HG03039 (cell line): ENCODE data around the gene ROMO1.
"Not testable (repeated sequence)": the region's sequence is repeated elsewhere in the genome, so short reads cannot be mapped to it uniquely, and the experiment has no call there.

ENCODE experiments used
- ATAC-seq: cut with Tn5 transposase; IDR thresholded peaks from one replicate; pipeline ENCODE4 v1.9.1; 2021; ENCODE audit warnings: mild to moderate bottlenecking, moderate library complexity; ENCODE audit not compliant: unreplicated experiment

The ROMO1 gene

DNA sequence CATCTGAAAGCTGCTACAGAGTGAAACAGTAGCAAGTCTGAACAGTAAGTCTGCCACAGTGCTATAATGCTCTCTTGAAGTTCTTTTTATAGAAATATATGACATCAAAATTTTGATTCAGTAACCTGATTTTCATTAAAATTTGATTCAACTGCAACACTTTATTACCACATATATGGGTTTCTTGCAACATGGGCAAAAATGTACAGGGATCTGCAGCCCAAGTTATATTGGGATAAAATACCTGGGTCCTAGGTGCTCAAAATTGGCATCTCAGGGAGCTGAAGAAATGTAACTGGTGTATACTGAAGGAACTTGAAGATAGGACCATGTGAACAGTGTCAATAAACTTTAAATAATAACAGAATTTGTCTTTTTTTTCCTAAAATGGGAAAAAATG is 10.8 kb downstream of the ROMO1 start:
- no peak for ATAC-seq

GRCh38 chr20:35710884-35711587 is 11.8 kb downstream of the ROMO1 start:
- no peak for ATAC-seq

GRCh38 chr20:35711588-35712209 is 12.5 kb downstream of the ROMO1 start:
- no peak for ATAC-seq

- ATAC-seq, result not testable (repeated sequence)
Measured at GRCh38 chr20:35713120-35713519, 13.9 kb downstream of the ROMO1 start.

DNA sequence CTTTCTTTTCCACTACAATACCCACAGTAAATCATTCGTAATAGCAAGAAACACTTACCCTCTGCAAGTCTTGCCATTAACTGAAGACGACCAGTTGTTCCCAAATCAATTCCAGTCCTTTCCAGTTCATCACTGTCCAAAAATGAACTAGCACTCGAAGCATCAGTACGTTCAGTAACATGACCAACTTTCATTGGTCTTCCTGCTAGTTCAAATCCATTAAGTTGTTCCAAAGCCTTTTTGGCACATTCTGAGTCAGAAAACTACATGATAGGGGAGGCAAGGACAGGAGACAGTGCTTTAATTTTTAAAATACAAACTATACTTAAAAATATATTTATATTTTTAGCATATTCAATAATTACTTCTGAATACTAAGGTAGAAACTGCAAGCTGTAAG is 14.9 kb downstream of the ROMO1 start:
- no peak for ATAC-seq

DNA sequence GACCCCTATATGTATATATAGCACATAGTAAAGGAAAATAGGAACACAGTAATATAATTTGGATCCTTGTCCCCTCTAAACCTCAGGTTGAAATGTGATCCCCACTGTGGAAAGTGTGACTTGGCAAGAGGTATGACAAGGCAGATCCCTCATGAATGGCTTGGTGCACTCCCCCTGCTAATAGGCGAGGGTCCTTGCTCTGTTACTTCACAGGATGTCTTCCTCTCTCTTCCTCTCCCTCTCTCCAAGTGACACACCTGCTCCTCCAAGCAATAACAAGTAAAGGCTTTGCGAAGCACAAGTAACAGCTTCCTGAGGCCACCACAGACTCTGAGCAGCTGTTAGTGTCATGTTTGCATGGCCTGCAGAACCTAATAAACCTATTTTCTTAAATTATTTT is 16.4 kb downstream of the ROMO1 start:
- no peak for ATAC-seq

- no peak for ATAC-seq
Measured at GRCh38 chr20:35716330-35716729, 17.1 kb downstream of the ROMO1 start.

GRCh38 chr20:35718321-35718720 is 19.1 kb downstream of the ROMO1 start:
- ATAC-seq, result not testable (repeated sequence)

DNA sequence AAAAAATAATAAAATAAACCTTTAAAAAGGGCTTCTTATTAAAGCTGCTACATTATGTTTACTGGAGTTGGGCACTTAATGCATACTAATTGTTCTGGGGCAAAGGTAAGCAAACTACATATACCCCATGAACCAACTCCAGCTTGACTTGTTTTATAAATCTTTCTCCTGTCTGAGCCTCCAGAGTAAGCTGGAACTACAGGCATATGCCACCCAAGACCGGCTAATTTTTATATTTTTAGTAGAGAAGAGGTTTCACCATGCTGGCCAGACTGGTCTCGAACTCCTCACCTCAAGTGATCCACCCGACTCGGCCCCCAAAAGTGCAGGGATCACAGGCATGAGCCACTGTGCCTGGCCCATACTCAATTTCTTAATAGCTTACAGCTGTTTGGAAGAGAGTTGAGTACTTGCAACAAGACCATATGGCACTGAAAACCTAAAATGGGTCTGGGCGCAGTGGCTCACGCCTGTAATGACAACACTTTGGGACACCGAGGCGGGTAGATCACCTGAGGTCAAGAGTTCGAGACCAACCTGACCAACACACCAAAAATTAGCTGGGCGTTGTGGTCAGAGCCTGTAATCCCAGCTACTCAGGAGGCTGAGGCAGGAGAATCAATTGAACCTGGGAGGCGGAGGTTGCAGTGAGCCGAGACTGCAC is 19.9 kb downstream of the ROMO1 start:
- ATAC-seq, result no peak

- no peak for ATAC-seq
Measured at GRCh38 chr20:35719717-35720116, 20.5 kb downstream of the ROMO1 start.

DNA sequence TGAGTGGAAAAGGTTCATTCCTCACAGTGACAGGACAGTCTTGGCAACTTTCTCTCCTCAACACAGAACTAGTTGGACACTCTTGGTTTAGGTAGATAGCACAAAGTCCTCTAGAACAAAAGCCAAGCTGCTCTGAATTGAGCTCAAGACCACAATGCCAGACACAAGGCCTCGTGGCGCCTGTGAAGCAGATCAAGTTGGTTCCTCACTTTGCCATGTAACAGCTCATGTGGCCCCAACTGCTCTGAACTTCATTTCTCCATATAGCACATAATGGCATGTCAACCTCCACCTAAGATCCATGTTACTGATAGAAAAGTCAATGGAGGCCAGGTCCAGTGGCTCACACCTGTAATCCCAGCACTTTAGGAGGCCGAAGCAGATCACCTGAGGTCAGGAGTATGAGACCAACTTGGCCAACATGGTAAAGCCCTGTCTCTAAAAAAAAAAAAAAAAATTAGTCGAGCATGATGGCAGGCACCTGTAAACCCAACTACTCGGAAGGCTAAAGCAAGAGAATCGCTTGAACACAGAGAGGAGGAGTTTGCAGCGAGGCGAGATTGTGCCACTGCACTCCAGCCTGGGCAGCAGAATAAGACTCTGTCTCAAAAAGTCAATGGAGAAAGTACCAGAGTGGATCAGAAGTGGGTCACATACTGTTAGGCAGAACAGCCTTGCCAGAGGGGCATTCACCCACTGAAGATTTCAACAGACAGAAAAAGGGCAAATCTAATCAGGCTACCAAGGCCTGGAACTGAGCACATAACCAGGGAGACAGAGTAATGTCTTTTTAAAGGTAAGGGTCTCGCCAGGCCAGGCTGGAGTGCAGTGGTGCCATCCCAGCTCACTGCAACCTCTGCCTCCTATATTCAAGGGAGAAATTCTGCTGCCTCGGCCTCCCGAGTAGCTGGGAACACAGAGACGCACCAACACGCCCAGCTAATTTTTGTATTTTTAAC is 21.2 kb downstream of the ROMO1 start:
- no peak for ATAC-seq

DNA sequence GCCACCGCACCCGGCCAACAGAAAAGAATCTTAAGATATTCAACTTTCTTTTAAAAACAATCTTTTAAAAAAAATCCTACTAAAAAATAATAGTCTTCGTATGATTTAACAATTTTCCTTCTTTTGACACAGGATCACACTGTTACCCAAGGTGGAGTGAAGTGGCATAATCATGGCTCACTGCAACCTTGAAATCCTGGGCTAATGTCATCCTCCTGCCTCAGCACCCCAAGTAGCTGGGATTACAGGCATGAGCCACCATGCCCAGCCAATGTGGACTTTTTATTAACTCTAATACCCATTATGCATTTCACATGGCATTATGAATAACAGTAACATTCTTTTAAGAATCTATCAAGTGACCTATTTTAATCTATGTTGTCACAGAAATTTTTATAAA is 22.0 kb downstream of the ROMO1 start:
- ATAC-seq, result no peak

GRCh38 chr20:35721621-35722020 is 22.4 kb downstream of the ROMO1 start:
- ATAC-seq, result no peak

DNA sequence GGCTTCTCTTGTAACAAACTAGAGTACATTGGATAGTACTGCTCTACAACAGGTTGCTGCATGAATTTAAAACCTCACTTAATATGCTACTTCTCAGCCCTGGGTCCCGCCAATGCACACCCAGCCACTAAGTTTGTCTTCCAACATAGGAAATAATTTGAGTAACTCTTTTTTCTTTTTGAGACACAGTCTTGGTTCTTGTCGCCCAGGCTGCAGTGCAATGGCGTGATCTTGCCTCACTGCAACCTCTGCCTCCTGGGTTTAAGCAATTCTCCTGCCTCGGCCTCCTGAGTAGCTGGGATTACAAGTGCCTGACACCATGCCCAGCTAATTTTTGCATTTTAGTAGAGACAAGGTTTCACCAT is 24.1 kb downstream of the ROMO1 start:
- ATAC-seq, result not testable (repeated sequence)

DNA sequence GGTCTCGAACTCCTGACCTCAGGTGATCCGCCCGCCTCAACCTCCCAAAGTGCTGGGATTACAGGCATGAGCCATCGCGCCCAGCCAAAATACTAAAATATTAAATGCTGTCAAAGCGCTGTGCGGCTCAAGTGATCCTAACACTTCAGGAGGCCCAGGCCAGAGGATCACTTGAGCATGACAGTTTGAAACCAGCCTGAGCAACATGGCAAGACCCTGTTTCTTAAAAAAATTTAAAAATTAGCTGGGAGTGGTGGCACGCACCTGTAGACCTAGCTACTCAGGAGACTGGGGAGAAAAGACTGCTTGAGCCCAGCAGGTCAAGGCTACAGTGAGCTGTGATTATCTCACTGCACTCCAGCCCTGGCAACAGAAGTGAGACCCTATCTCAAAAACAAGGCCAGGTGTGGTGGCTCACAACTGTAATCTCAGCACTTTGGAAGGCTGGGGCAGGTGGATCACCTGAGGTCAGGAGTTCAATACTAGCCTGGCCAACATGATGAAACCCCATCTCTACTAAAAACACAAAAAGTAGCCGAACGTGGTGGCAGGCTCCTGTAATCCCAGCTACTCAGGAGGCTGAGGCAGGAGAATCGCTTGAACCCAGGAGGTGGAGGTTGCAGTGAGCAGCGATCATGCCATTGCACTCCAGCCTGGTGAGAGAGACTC is 24.6 kb downstream of the ROMO1 start:
- not testable (repeated sequence) for ATAC-seq

- ATAC-seq, result no peak
Measured at GRCh38 chr20:35724321-35725230, 25.4 kb downstream of the ROMO1 start.

- no peak for ATAC-seq
Measured at GRCh38 chr20:35726842-35727711, 27.9 kb downstream of the ROMO1 start.

DNA sequence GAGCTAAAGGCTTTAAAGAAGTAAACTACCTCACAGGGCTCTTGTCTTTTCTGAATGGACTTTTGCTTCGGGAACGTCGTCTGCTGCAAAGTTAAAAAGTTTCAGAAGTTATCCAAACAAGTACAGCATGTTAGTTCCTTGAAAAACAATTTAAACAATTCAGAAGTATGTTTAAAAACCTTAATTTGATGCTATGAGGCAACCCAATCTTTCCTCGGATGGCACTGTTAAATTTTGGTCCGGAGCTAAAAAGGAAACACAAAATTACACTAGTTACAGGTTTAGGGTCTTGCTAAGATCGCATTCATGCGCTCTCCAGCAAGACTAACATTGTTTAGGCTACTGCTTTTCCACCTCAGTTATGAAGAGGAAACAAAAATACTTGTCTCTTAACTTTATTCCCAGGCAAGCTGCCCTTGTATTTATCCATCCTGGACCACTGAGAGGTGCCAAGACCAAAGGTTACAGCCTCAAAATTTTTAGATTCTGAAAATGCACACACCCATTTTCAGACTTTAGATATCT is 30.1 kb downstream of the ROMO1 start:
- no peak for ATAC-seq
